Hematopoietic multipotent progenitor cell treated with erythropoietin and hydrocortisone succinate and interleukin-3 and kit ligand, for 15 days (in vitro differentiated cells): ENCODE results near the gene BCS1L.

Source experiments
- DNase-seq: peaks from one replicate; pipeline ENCODE4 v3.0.0-alpha.2; 2015; ENCODE audit warnings: low spot score

Gene BCS1L

GRCh38 chr2:218659258-218659987, at the start of gene BCS1L, which contains the start of gene ZNF142:
BCS1L (plus strand) TSS chr2:218659683; CDS start chr2:218660988, 1,305 bp downstream.
ZNF142 (minus strand) TSS chr2:218659623; CDS start chr2:218656429, 3,194 bp downstream.
- DNase-seq = peak; percentile 75

- DNase-seq = no peak
Observed at GRCh38 chr2:218615868-218616315, 43.6 kb upstream of the BCS1L start.

GRCh38 chr2:218618102-218618860, 41.2 kb upstream of the BCS1L start:
- no peak for DNase-seq

GRCh38 chr2:218621007-218621406, 38.5 kb upstream of the BCS1L start:
- no peak for DNase-seq

- DNase-seq = no peak
Observed at GRCh38 chr2:218622606-218623365, 36.7 kb upstream of the BCS1L start.

GRCh38 chr2:218623366-218623705, 36.1 kb upstream of the BCS1L start:
- no peak for DNase-seq

- DNase-seq = no peak
Observed at GRCh38 chr2:218626369-218626768, 33.1 kb upstream of the BCS1L start.

- no peak for DNase-seq
Observed at GRCh38 chr2:218627939-218628338, 31.5 kb upstream of the BCS1L start.

- no peak for DNase-seq
Observed at GRCh38 chr2:218631837-218632236, 27.6 kb upstream of the BCS1L start.

GRCh38 chr2:218635719-218636118, 23.8 kb upstream of the BCS1L start:
- DNase-seq = no peak

GRCh38 chr2:218638372-218638771, 21.1 kb upstream of the BCS1L start:
- no peak for DNase-seq

- DNase-seq = no peak
Observed at GRCh38 chr2:218642121-218642656, 17.3 kb upstream of the BCS1L start.

GRCh38 chr2:218642786-218643185, 16.7 kb upstream of the BCS1L start:
- DNase-seq = no peak

- DNase-seq = no peak
Observed at GRCh38 chr2:218643751-218644310, 15.7 kb upstream of the BCS1L start.

GRCh38 chr2:218644721-218645120, 14.8 kb upstream of the BCS1L start:
- no peak for DNase-seq

GRCh38 chr2:218645126-218645525, 14.4 kb upstream of the BCS1L start:
- DNase-seq = no peak

GRCh38 chr2:218648088-218648786, 11.2 kb upstream of the BCS1L start:
- peak; percentile 61 for DNase-seq

GRCh38 chr2:218648787-218649100, 10.7 kb upstream of the BCS1L start:
- DNase-seq = no peak

- DNase-seq = no peak
Observed at GRCh38 chr2:218655751-218656150, 3.7 kb upstream of the BCS1L start.

- DNase-seq = peak; percentile 54
Observed at GRCh38 chr2:218658671-218659257, 719 bp upstream of the BCS1L start.

- no peak for DNase-seq
Observed at GRCh38 chr2:218659988-218660358, 490 bp downstream of the BCS1L start.
